WTC11 (cell line): ENCODE results near the gene TRIM59.

ENCODE experiments used
- CREM ChIP-seq: sonication (generic); formaldehyde crosslinking; IDR thresholded peaks from 2 replicates; pipeline ENCODE4 v1.8.1; 2022; ENCODE audit warnings: mild to moderate bottlenecking, missing genetic modification reagents, moderate library complexity
- CTCF ChIP-seq: fragments of 200-600 bp; IDR thresholded peaks from 2 replicates; pipeline ENCODE4 v1.8.0; 2022; ENCODE audit warnings: antibody characterized with exemption
- MAX ChIP-seq: sonication (generic); formaldehyde crosslinking; IDR thresholded peaks from 2 replicates; pipeline ENCODE4 v1.8.0; 2022; ENCODE audit warnings: mild to moderate bottlenecking, missing genetic modification reagents
- NFE2L1 ChIP-seq: sonication (generic); formaldehyde crosslinking; IDR thresholded peaks from 2 replicates; pipeline ENCODE4 v1.8.1; 2023; ENCODE audit warnings: missing genetic modification reagents

GRCh38 chr3:160447544-160447943 is 2.0 kb downstream of the TRIM59 start:
- TF ChIP-seq CTCF (no peak), CREM (no peak), NFE2L1 (no peak), MAX (no peak)
